Measurements from ENCODE around the gene CELSR1.

CELSR1 gene

DNA sequence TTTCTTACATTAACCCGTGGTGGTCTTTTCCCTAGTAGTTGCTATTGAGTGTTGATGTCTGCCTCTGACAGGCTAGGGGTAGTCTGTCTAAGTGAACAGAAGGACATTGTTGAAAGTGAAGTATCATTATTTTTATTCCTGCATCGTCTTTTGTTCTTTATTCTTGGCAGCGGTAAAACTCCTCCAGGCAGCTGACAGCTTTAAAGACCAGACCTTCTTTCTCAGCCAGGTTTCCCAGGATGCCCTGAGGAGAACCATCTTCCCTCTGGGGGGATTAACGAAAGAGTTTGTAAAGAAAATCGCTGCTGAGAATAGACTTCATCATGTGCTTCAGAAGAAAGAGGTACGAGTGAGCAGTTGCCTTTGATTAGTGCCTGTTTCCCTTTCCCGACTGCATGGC lies 187.3 kb downstream of the CELSR1 start:
- H3K27me3 ChIP-seq (ENCODE audit: insufficient read depth, poor library complexity, severe bottlenecking), result no peaks in the 10 kb centered on the region
- DNase-seq (ENCODE audit: low read depth in 1 of 2, low spot score in 1 of 2), result no peak
- TF ChIP-seq, protein P1, sequence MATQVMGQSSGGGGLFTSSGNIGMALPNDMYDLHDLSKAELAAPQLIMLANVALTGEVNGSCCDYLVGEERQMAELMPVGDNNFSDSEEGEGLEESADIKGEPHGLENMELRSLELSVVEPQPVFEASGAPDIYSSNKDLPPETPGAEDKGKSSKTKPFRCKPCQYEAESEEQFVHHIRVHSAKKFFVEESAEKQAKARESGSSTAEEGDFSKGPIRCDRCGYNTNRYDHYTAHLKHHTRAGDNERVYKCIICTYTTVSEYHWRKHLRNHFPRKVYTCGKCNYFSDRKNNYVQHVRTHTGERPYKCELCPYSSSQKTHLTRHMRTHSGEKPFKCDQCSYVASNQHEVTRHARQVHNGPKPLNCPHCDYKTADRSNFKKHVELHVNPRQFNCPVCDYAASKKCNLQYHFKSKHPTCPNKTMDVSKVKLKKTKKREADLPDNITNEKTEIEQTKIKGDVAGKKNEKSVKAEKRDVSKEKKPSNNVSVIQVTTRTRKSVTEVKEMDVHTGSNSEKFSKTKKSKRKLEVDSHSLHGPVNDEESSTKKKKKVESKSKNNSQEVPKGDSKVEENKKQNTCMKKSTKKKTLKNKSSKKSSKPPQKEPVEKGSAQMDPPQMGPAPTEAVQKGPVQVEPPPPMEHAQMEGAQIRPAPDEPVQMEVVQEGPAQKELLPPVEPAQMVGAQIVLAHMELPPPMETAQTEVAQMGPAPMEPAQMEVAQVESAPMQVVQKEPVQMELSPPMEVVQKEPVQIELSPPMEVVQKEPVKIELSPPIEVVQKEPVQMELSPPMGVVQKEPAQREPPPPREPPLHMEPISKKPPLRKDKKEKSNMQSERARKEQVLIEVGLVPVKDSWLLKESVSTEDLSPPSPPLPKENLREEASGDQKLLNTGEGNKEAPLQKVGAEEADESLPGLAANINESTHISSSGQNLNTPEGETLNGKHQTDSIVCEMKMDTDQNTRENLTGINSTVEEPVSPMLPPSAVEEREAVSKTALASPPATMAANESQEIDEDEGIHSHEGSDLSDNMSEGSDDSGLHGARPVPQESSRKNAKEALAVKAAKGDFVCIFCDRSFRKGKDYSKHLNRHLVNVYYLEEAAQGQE (IDR thresholded peaks at IDR 0.05; ENCODE audit: insufficient replicate concordance, low read depth), result no peak
- TF ChIP-seq POLR2AphosphoS5 (IDR thresholded peaks at IDR 0.05; ENCODE audit: low read depth), result no peak
- TF ChIP-seq GABPA (IDR thresholded peaks at IDR 0.05; ENCODE audit: low read depth), result no peak
- TF ChIP-seq SPI1 (IDR thresholded peaks at IDR 0.05; ENCODE audit: borderline replicate concordance, low read depth), result no peak
- TF ChIP-seq CTCF (IDR thresholded peaks at IDR 0.05; ENCODE audit: insufficient read depth, low read length), result no peak
- no peak overlapping the region for H3K27ac ChIP-seq (replicated peaks)
- no peak overlapping the region for H3K4me3 ChIP-seq (replicated peaks; ENCODE audit: insufficient read depth, low read length)

DNA sequence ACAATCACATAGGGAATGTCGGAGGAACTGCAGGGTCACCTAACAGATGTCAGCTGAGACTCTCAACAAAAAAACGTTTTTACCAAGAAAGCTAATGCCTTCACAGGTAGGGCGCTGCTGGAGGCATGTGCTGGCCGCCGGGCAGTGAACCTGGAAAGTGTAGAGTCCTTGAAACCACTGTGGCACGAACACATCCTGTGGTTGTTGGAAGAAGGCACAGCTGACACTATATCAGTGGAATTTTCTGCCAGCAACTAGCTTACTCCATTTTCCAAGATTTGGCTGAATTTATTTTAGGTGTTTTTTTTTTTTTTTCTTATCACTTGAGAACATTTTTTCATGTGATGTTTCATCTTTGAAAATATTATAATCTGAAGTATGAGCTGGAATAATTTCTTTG lies 187.7 kb downstream of the CELSR1 start:
- no peak overlapping the region for H3K27ac ChIP-seq (replicated peaks)
- TF ChIP-seq POLR2AphosphoS5 (IDR thresholded peaks at IDR 0.05; ENCODE audit: low read depth), result no peak
- TF ChIP-seq SPI1 (IDR thresholded peaks at IDR 0.05; ENCODE audit: borderline replicate concordance, low read depth), result no peak
- TF ChIP-seq, protein P1 (IDR thresholded peaks at IDR 0.05; ENCODE audit: insufficient replicate concordance, low read depth), result no peak
- no peak for TF ChIP-seq GABPA (IDR thresholded peaks at IDR 0.05; ENCODE audit: low read depth)
- no peak for TF ChIP-seq CTCF (IDR thresholded peaks at IDR 0.05; ENCODE audit: insufficient read depth, low read length)
- no peak overlapping the region for H3K4me3 ChIP-seq (replicated peaks; ENCODE audit: insufficient read depth, low read length)
- no peak for DNase-seq (ENCODE audit: low read depth in 1 of 2, low spot score in 1 of 2)
- no peaks in the 10 kb centered on the region for H3K27me3 ChIP-seq (ENCODE audit: insufficient read depth, poor library complexity, severe bottlenecking)

GRCh38 chr22:46349238-46349637 lies 188.2 kb downstream of the CELSR1 start:
- no peak for DNase-seq (ENCODE audit: low read depth in 1 of 2, low spot score in 1 of 2)
- Histone ChIP-seq H3K27me3 (ENCODE audit: insufficient read depth, poor library complexity, severe bottlenecking) (no peaks in the 10 kb centered on the region), H3K4me3 (replicated peaks; ENCODE audit: insufficient read depth, low read length) (no peak overlapping the region), H3K27ac (replicated peaks) (no peak overlapping the region)
- TF ChIP-seq SPI1 (IDR thresholded peaks at IDR 0.05; ENCODE audit: borderline replicate concordance, low read depth), result no peak
- TF ChIP-seq, protein P1 (IDR thresholded peaks at IDR 0.05; ENCODE audit: insufficient replicate concordance, low read depth), result no peak
- TF ChIP-seq CTCF (IDR thresholded peaks at IDR 0.05; ENCODE audit: insufficient read depth, low read length), result no peak
- TF ChIP-seq GABPA (IDR thresholded peaks at IDR 0.05; ENCODE audit: low read depth), result no peak
- TF ChIP-seq POLR2AphosphoS5 (IDR thresholded peaks at IDR 0.05; ENCODE audit: low read depth), result no peak
